SK-N-SH treated with all-trans-retinoic acid at 6 μM for 48 hours (cell line): Measurements from ENCODE around the gene DOC2A.
A peak's percentile ranks its signal among the peaks of the same experiment; 100 is the strongest.

ENCODE experiments used
- ATAC-seq: fragments of 200-7000 bp; cut with Tn5 transposase; 3 replicates; pipeline ENCODE4 v1.9.1; 2020; ENCODE audit warnings: mild to moderate bottlenecking, moderate library complexity
- ARNTL ChIP-seq: fragments of 450-650 bp; formaldehyde crosslinking; IDR thresholded peaks from 2 replicates; pipeline ENCODE4 v1.5.0; 2020; ENCODE audit warnings: low read depth, mild to moderate bottlenecking, moderate library complexity, borderline replicate concordance
- BACH2 ChIP-seq: fragments of 250-450 bp; sonication (Bioruptor Pico); IDR thresholded peaks from 2 replicates; pipeline ENCODE4 v1.9.0; 2021; ENCODE audit warnings: mild to moderate bottlenecking, borderline replicate concordance
- CSDC2 ChIP-seq: fragments of 250-450 bp; sonication (Bioruptor Pico); IDR thresholded peaks from 2 replicates; pipeline ENCODE4 v1.5.0; 2020; ENCODE audit warnings: mild to moderate bottlenecking, moderate library complexity
- CSRNP3 ChIP-seq: fragments of 250-450 bp; sonication (Bioruptor Pico); IDR thresholded peaks from 2 replicates; pipeline ENCODE4 v1.5.1; 2021; ENCODE audit warnings: mild to moderate bottlenecking, moderate library complexity
- GLIS3 ChIP-seq: fragments of 250-450 bp; sonication (Bioruptor Pico); IDR thresholded peaks from 2 replicates; pipeline ENCODE4 v1.5.0; 2020; ENCODE audit warnings: mild to moderate bottlenecking, moderate library complexity
- ISL1 ChIP-seq: fragments of 250-450 bp; sonication (Bioruptor Pico); IDR thresholded peaks from 2 replicates; pipeline ENCODE4 v2.1.2; 2022; ENCODE audit warnings: mild to moderate bottlenecking, moderate library complexity
- OSR1 ChIP-seq: fragments of 250-450 bp; sonication (Bioruptor Pico); IDR thresholded peaks from 2 replicates; pipeline ENCODE4 v1.8.0; 2022; ENCODE audit warnings: moderate library complexity, mild to moderate bottlenecking, inconsistent platforms
- POU6F1 ChIP-seq: fragments of 250-450 bp; sonication (Bioruptor Pico); IDR thresholded peaks from 2 replicates; pipeline ENCODE4 v1.8.0; 2021; ENCODE audit warnings: low read depth, mild to moderate bottlenecking, moderate library complexity, borderline replicate concordance
- PPARA ChIP-seq: fragments of 250-450 bp; sonication (Bioruptor Pico); IDR thresholded peaks from 2 replicates; pipeline ENCODE4 v1.5.0; 2020; ENCODE audit warnings: mild to moderate bottlenecking, borderline replicate concordance
- RARB ChIP-seq: fragments of 250-450 bp; sonication (Bioruptor Pico); IDR thresholded peaks from 2 replicates; pipeline ENCODE4 v1.8.0; 2021; ENCODE audit warnings: mild to moderate bottlenecking, moderate library complexity
- SNAI2 ChIP-seq: fragments of 250-450 bp; sonication (Bioruptor Pico); IDR thresholded peaks from 2 replicates; pipeline ENCODE4 v1.5.0; 2020; ENCODE audit warnings: mild to moderate bottlenecking, moderate library complexity
- TCF4 ChIP-seq: fragments of 250-450 bp; sonication (Bioruptor Pico); IDR thresholded peaks from 2 replicates; pipeline ENCODE4 v1.8.0; 2021; ENCODE audit warnings: mild to moderate bottlenecking, moderate library complexity, borderline replicate concordance
- TOX ChIP-seq: fragments of 250-450 bp; sonication (Bioruptor Pico); IDR thresholded peaks from 2 replicates; pipeline ENCODE4 v1.8.0; 2021; ENCODE audit warnings: mild to moderate bottlenecking, moderate library complexity, borderline replicate concordance
- ZC3H10 ChIP-seq: fragments of 250-450 bp; sonication (Bioruptor Pico); IDR thresholded peaks from 2 replicates; pipeline ENCODE4 v1.5.1; 2021; ENCODE audit warnings: mild to moderate bottlenecking, moderate library complexity
- ZFP3 ChIP-seq: fragments of 250-450 bp; sonication (Bioruptor Pico); IDR thresholded peaks from 2 replicates; pipeline ENCODE4 v1.5.0; 2020; ENCODE audit warnings: mild to moderate bottlenecking, moderate library complexity
- ZFP30 ChIP-seq: fragments of 450-650 bp; formaldehyde crosslinking; IDR thresholded peaks from 2 replicates; pipeline ENCODE4 v1.5.0; 2022; ENCODE audit warnings: mild to moderate bottlenecking, moderate library complexity
- ZNF565 ChIP-seq: fragments of 450-650 bp; formaldehyde crosslinking; conservative IDR thresholded peaks from 2 replicates; pipeline ENCODE4 v1.5.0; 2020; ENCODE audit warnings: low read depth, mild to moderate bottlenecking, moderate library complexity
- ZNF70 ChIP-seq: fragments of 450-650 bp; formaldehyde crosslinking; IDR thresholded peaks from 2 replicates; pipeline ENCODE4 v1.5.0; 2020; ENCODE audit warnings: mild to moderate bottlenecking, moderate library complexity
- ZNF8 ChIP-seq: fragments of 450-650 bp; formaldehyde crosslinking; IDR thresholded peaks from 2 replicates; pipeline ENCODE4 v1.5.0; 2020; ENCODE audit warnings: mild to moderate bottlenecking, moderate library complexity
- TF ChIP-seq, protein P1 (sequence below): fragments of 250-450 bp; sonication (Bioruptor Pico); IDR thresholded peaks from 2 replicates; pipeline ENCODE4 v1.5.1; 2020; ENCODE audit warnings: low read depth, mild to moderate bottlenecking, moderate library complexity
- TF ChIP-seq, protein P2 (sequence below): fragments of 250-450 bp; sonication (Bioruptor Pico); IDR thresholded peaks from 2 replicates; pipeline ENCODE4 v1.5.0; 2020; ENCODE audit warnings: mild to moderate bottlenecking, moderate library complexity

The DOC2A gene

DNA sequence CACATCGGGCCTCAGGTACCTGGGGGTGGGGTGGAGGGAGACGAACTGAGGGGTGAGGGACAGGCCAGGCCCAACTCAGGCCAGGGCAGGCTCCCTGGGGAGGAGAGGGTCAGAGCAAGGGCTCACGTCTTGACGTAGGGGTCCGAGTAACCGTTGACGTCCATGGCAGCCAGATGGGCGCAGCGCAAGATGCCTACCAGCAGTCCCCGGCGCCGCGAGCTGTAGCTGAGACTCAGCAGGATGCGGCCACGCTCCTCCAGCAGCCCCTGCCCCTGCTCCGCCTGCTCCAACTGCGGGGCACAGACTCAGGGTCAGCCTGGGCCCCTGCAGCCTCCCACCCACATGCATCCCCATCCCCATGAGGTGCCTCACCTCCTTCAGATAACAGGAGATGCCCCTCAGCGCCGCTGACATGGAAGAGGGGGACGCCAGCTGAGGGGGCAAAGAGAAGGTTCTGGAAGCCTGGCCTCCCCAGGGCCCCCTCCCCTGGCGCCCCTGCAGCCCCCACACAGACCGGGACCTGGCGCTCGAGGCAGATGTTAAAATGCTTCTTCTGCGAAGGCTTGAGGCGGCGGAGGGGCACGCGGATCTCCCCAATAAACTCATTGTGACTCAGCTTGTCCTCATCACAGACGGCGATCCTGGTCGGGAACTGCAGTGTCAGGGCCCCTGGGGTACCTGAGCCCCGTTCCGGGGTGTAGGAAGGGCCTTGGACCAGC is 4.0 kb downstream of the DOC2A start:
- ATAC-seq, result no peak
- TF ChIP-seq, protein P1, sequence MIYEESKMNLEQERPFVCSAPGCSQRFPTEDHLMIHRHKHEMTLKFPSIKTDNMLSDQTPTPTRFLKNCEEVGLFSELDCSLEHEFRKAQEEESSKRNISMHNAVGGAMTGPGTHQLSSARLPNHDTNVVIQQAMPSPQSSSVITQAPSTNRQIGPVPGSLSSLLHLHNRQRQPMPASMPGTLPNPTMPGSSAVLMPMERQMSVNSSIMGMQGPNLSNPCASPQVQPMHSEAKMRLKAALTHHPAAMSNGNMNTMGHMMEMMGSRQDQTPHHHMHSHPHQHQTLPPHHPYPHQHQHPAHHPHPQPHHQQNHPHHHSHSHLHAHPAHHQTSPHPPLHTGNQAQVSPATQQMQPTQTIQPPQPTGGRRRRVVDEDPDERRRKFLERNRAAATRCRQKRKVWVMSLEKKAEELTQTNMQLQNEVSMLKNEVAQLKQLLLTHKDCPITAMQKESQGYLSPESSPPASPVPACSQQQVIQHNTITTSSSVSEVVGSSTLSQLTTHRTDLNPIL, result no peak
- TF ChIP-seq ISL1 (CRISPR knock-in tag) (no peak), CSRNP3 (CRISPR knock-in tag) (no peak), CSDC2 (CRISPR knock-in tag) (no peak), BACH2 (CRISPR knock-in tag) (no peak), ZNF565 (CRISPR knock-in tag) (no peak), OSR1 (CRISPR knock-in tag) (no peak), ZFP30 (CRISPR knock-in tag) (no peak), SNAI2 (CRISPR knock-in tag) (no peak), GLIS3 (CRISPR knock-in tag) (no peak), POU6F1 (CRISPR knock-in tag) (no peak), ZNF8 (CRISPR knock-in tag) (no peak), ZFP3 (CRISPR knock-in tag) (no peak), TCF4 (no peak), ARNTL (no peak), TOX (CRISPR knock-in tag) (no peak), PPARA (CRISPR knock-in tag) (no peak), RARB (CRISPR knock-in tag) (no peak)
- TF ChIP-seq, all 23 proteins: peak for 0

DNA sequence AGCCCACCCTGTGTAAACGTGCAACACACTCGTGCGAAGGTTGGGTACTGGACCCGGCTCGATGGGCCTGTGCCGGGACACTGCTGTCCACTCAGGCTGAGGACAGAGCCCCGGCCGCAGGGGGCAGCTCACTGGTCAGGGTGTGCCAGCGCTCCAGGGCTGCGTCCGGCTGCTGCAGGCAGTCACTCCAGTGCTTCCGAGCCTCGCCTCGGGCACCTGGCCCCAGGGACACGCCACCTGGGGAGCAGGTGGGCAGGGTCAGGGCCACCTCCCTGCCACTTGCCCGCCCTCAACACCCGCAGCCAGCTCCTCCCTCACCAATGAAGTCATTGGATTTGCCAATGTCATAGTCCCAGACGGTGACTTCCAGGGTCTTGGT is 4.7 kb downstream of the DOC2A start:
- TF ChIP-seq CSDC2 (CRISPR knock-in tag) (no peak), TCF4 (no peak), ZNF565 (CRISPR knock-in tag) (no peak), ZNF8 (CRISPR knock-in tag) (no peak), SNAI2 (CRISPR knock-in tag) (no peak), BACH2 (CRISPR knock-in tag) (no peak), OSR1 (CRISPR knock-in tag) (no peak), GLIS3 (CRISPR knock-in tag) (no peak), TOX (CRISPR knock-in tag) (no peak), ARNTL (no peak), ISL1 (CRISPR knock-in tag) (no peak), PPARA (CRISPR knock-in tag) (no peak), RARB (CRISPR knock-in tag) (no peak), ZC3H10 (CRISPR knock-in tag) (no peak)
- TF ChIP-seq, protein P2, sequence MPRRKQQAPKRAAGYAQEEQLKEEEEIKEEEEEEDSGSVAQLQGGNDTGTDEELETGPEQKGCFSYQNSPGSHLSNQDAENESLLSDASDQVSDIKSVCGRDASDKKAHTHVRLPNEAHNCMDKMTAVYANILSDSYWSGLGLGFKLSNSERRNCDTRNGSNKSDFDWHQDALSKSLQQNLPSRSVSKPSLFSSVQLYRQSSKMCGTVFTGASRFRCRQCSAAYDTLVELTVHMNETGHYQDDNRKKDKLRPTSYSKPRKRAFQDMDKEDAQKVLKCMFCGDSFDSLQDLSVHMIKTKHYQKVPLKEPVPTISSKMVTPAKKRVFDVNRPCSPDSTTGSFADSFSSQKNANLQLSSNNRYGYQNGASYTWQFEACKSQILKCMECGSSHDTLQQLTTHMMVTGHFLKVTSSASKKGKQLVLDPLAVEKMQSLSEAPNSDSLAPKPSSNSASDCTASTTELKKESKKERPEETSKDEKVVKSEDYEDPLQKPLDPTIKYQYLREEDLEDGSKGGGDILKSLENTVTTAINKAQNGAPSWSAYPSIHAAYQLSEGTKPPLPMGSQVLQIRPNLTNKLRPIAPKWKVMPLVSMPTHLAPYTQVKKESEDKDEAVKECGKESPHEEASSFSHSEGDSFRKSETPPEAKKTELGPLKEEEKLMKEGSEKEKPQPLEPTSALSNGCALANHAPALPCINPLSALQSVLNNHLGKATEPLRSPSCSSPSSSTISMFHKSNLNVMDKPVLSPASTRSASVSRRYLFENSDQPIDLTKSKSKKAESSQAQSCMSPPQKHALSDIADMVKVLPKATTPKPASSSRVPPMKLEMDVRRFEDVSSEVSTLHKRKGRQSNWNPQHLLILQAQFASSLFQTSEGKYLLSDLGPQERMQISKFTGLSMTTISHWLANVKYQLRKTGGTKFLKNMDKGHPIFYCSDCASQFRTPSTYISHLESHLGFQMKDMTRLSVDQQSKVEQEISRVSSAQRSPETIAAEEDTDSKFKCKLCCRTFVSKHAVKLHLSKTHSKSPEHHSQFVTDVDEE (CRISPR knock-in tag), result no peak
- no peak for ATAC-seq

- peak; percentile 76 for ATAC-seq
- TF ChIP-seq, protein P1, result no peak
- TF ChIP-seq GLIS3 (CRISPR knock-in tag) (no peak), ZNF70 (CRISPR knock-in tag) (no peak), CSRNP3 (CRISPR knock-in tag) (no peak), PPARA (CRISPR knock-in tag) (no peak), ZNF565 (CRISPR knock-in tag) (no peak), POU6F1 (CRISPR knock-in tag) (no peak), RARB (CRISPR knock-in tag) (no peak)
Measured at GRCh38 chr16:30005341-30006094, 5.3 kb downstream of the DOC2A start.
